Frontal cortex (tissue), 4 donors: ENCODE results near the gene VAC14. TPM values are rescaled to one million over a fixed set of nuclear protein-coding genes. Genes with fewer than 3 reads are reported as not detected.

Experiments used
- DNase-seq, 2 donors: peaks; one replicate each; pipeline ENCODE4 v3.0.0; 2012; ENCODE audit warnings: low spot score in 2 of 2
- FAIRE-seq: peaks from 2 replicates; lab custom pipeline; 2012; peaks lifted over from hg19 to GRCh38; lab: Jason Lieb, UNC
- total RNA-seq: library from RNA; depleted of rRNA; stranded (reverse); fragments of >200 nt; gene quantifications from one replicate; pipeline ENCODE4 v1.2.3, GENCODE V29; 2014
- donor health status: control.
- donor health status: control.
- donor health status: control.

Gene VAC14
- total RNA-seq, 1 donor from 2014 or later: 13.0 TPM

GRCh38 chr16:70734522-70735095, 66.3 kb downstream of the VAC14 start:
- no peak for DNase-seq
- no peak for FAIRE-seq

GRCh38 chr16:70730944-70731343, 70.0 kb downstream of the VAC14 start:
- DNase-seq: no peak
- no peak for FAIRE-seq

- no peak for DNase-seq
- no peak for FAIRE-seq
These were observed 70.9 kb downstream of the VAC14 start for GRCh38 chr16:70730031-70730430.

- no peak for DNase-seq
- FAIRE-seq: no peak
These were observed 71.7 kb downstream of the VAC14 start for GRCh38 chr16:70729292-70729691.

GRCh38 chr16:70728150-70728549, 72.8 kb downstream of the VAC14 start:
- no peak for FAIRE-seq
- no peak for DNase-seq

- DNase-seq: no peak
- no peak for FAIRE-seq
These were observed 74.0 kb downstream of the VAC14 start for GRCh38 chr16:70726892-70727361.

GRCh38 chr16:70725912-70726828, 74.8 kb downstream of the VAC14 start:
- DNase-seq (peak; percentile 72 to 76), FAIRE-seq (peak; percentile 72)

GRCh38 chr16:70725024-70725911, 75.7 kb downstream of the VAC14 start:
- no peak for DNase-seq

GRCh38 chr16:70724146-70725023, 76.6 kb downstream of the VAC14 start:
- FAIRE-seq: no peak
- DNase-seq: no peak

More at GRCh38 chr16:70725024-70725911, 75.7 kb downstream of the VAC14 start:
- FAIRE-seq: no peak

GRCh38 chr16:70723740-70724145, 77.2 kb downstream of the VAC14 start:
- DNase-seq: no peak
- no peak for FAIRE-seq

GRCh38 chr16:70721202-70721963, 79.6 kb downstream of the VAC14 start:
- FAIRE-seq (no peak), DNase-seq (no peak)

GRCh38 chr16:70720425-70721201, 80.3 kb downstream of the VAC14 start:
- FAIRE-seq: no peak
- DNase-seq: no peak

- FAIRE-seq (no peak), DNase-seq (no peak)
These were observed 83.9 kb downstream of the VAC14 start for GRCh38 chr16:70717065-70717464.

- FAIRE-seq (no peak), DNase-seq (no peak)
These were observed 85.0 kb downstream of the VAC14 start for GRCh38 chr16:70715860-70716357.

- DNase-seq: peak in 1 of 2 donors; percentile 72
- no peak for FAIRE-seq
These were observed 85.7 kb downstream of the VAC14 start for GRCh38 chr16:70715055-70715858.

- DNase-seq: no peak
- FAIRE-seq: no peak
These were observed 86.3 kb downstream of the VAC14 start for GRCh38 chr16:70714581-70715054.

GRCh38 chr16:70713824-70714223, 87.1 kb downstream of the VAC14 start:
- FAIRE-seq (no peak), DNase-seq (no peak)
